Eye (tissue), 1 donor: ENCODE data around the gene TMC1.
"Not testable (repeated sequence)": the region's sequence is repeated elsewhere in the genome, so short reads cannot be mapped to it uniquely, and the experiment has no call there.

ENCODE experiments used
- DNase-seq: peaks from one replicate; pipeline ENCODE4 v3.0.0-alpha.2; 2015

TMC1 gene

GRCh38 chr9:72827950-72828731, 306.7 kb downstream of the TMC1 start:
- peak; percentile 37 for DNase-seq

GRCh38 chr9:72834994-72835393, 313.6 kb downstream of the TMC1 start:
- no peak for DNase-seq

GRCh38 chr9:72836790-72837189, 315.4 kb downstream of the TMC1 start:
- DNase-seq: no peak

DNA sequence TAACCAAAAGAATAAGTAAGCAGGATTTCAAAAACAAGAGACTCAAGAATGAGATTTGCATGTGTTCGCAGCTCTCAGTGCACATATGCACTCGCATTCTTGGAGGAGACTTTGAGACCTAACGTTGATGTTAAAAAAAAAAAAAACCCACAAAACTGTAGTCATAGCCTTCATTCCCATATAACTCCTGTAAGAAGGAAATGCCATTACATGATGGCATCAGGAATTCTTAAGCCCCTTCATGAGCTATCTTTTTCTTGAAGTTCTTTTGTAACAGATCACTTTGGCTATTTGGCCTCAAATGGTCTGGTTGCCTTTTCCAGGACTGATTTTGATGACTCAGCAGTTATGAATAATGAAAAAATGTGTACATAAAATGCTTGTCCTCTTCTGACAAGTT, 317.7 kb downstream of the TMC1 start:
- DNase-seq: no peak

- DNase-seq: no peak
Measured at GRCh38 chr9:72843520-72844439, 322.4 kb downstream of the TMC1 start.

GRCh38 chr9:72844440-72844768, 323.0 kb downstream of the TMC1 start:
- no peak for DNase-seq

DNA sequence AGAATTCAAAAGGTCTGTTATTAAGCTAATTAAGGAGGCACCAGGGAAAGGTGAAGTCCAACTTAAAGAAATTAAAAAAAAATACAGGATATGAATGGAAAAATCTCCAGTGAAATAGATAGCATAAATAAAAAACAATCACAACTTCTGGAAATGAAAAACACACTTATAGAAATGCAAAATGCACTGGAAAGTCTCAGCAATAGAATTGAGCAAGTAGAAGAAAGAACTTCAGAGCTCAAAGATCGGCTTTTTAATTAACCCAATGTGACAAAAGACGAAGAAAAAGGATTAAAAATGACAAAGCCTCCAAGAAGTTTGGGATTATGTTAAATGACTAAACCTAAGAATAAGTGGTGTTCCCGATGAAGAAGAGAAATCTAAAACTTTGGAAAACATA, 323.6 kb downstream of the TMC1 start:
- DNase-seq: not testable (repeated sequence)

DNA sequence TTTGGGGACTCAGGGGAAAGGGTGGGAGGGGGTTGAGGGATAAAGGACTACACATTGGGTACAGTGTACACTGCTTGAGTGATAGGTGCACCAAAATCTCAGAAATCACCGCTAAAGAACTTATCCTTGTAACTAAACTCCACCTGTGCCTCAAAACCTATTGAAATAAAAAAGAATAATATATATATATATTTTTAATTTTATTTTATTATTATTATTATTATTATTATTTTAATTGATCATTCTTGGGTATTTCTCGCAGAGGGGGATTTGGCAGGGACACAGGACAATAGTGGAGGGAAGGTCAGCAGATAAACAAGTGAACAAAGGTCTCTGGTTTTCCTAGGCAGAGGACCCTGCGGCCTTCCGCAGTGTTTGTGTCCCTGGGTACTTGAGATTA, 328.8 kb downstream of the TMC1 start:
- not testable (repeated sequence) for DNase-seq

DNA sequence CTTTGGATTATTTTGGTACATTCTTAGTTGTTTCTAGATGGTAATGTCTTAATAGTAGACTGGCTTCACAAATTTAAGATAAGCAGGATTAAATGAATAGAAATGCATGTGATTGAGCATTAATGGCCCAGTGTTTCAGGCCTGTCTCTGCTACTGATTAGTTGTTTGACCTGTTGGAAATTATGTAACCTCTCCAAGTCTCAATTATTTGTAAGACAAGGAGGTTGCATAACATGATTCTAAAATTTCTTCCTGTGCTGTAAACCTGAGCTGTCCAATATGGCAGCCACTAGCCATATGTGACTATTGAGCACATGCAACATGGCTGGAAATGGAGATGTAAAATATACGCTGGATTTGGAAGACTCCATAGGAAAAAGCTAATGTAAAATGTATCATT, 333.9 kb downstream of the TMC1 start:
- no peak for DNase-seq

DNA sequence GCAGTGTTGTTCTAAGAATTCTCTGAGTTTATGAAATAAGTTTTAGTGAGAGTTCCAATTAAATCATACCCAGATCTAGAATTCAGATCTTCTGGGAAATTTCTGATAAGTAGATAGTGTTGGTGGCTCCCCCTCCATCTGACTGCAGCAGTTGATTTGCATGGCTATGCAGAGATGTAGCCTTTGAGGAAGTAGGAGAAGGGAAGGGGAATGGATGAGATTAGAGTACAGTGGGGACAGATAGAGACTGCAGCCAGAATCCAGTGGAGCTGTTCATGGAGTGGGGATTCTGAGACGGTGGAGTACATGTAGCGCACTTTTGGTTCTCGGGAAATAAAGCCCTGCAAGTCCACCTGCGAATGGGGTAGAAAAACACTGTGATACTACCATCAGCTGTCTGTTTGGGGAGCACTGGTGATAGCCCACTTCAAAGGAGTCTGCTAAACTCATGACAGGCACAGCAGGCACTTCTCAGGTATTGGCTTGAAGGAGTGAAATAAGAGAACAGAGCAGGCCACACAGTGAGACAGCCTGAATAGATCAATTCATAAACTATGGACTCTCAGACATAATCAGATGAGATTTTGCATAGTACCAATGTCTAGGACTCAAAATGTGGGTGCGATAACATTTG, 334.6 kb downstream of the TMC1 start:
- no peak for DNase-seq

DNA sequence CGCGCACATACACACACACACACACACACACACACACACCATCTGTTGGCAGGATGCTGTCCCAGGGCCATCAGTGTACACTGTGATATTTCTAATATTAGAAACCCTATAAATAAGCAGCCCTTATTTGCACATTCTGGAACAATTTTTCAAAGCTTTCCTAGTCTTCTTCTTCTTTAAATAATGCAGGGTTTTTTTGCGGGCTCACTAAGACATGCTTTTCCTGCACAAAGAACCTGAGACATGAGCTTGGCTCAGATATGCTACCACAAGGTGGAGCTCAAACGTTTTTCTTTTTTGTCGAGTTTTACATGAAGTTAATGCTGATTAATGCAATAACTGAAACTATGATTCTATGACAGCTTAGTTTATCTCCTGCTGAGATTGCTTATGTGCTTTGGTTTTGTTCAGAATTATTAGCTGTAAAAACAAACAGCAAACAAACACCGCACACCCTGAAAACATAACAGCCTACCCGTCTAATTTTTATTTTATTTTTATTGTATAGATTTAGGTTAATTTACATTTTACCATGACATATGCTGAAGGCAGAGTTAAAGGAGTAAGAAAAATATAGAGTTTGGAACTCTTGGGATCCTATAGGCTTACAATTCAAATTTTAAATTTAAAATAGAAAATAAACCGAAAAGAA, 335.7 kb downstream of the TMC1 start:
- peak; percentile 89 for DNase-seq

DNA sequence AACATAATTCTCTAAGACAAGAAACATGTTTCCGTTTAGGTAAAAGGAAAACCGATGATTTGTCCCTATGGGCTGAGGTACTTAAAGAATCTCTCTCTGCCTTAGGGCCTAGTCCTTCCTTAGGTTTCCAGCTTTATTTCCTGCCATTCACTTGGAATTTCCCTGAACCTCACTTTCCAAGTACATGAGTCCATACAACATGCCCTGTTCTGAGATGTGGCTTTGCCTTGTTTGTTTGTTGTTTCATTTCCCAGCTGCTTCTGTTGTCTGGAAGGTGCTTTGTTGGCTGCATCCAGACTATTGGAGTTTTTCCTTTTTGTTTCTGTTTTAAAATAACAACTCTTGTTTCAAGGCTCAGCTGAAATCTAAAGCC, 336.2 kb downstream of the TMC1 start:
- no peak for DNase-seq

- DNase-seq: no peak
Measured at GRCh38 chr9:72858089-72858912, 336.9 kb downstream of the TMC1 start.

GRCh38 chr9:72862788-72863187, 341.4 kb downstream of the TMC1 start:
- DNase-seq: not testable (repeated sequence)

DNA sequence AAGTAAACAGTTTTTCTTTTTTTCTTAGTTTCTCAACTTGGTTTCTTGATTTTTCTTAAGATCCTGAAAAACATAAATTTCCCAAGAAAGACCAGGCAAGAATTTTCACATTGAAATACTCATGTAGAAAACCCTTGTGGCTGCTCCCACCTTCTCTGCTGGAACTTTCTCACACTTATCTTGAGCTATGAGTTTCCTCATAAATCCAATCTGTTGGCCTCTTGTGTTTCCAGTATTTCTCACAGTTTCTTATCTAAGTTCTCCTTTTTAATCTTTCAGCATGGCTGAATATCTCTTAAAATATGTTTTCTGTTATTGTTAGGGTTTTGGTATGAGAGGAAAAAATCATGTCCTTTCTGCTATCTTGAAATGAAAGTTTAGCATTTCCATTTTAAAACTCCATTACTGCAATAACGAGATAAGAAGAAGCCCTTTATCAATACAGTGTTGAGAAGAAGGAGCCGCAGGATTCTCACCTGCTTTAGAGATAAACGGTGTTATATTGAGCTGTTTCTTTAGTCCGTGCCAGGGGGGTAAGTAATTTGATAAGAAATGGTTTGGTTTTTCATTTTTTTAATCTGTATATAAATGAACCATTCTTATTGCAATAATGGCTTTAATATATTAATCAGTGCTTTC, 342.2 kb downstream of the TMC1 start:
- DNase-seq: no peak

GRCh38 chr9:72864327-72864726, 342.9 kb downstream of the TMC1 start:
- no peak for DNase-seq

GRCh38 chr9:72871685-72872084, 350.3 kb downstream of the TMC1 start:
- peak; percentile 45 for DNase-seq

DNA sequence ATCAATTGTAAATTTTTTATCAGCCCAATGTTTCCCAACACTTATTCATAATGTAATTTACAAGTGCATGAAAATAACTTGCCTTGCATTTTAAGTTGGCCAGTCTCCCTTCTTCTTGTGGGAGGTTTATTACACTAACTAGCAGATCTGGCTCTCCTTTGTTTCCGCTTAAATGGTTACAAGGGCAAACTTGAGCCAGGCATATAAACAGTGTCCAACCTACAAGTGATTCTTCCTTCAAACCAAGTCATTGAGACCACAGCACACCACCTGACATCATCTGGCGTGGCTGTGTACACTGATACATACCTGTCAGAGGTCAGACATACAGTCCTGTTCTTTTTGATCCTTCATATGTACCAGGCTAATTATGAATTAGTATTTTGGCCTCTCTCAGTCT, 351.3 kb downstream of the TMC1 start:
- DNase-seq: peak; percentile 29

DNA sequence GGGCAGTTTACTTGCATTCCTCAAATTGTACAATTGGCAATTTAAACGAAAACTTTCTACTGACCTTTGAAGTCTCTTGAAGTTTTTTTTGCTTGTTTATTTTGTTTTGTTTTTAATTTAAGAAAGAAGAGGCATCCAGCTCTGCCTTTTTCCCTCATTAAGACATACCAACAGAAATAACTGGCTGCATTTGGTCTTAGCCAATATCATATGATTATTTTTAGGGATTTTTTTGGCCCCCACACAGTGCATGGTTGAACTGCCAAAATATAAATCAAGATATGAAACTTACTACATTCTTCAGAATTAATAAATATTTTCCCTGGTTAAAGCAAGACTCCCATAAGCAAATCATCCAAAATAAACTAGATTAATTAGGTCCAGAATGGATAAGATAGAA, 352.0 kb downstream of the TMC1 start:
- no peak for DNase-seq

GRCh38 chr9:72874344-72874743, 352.9 kb downstream of the TMC1 start:
- no peak for DNase-seq

DNA sequence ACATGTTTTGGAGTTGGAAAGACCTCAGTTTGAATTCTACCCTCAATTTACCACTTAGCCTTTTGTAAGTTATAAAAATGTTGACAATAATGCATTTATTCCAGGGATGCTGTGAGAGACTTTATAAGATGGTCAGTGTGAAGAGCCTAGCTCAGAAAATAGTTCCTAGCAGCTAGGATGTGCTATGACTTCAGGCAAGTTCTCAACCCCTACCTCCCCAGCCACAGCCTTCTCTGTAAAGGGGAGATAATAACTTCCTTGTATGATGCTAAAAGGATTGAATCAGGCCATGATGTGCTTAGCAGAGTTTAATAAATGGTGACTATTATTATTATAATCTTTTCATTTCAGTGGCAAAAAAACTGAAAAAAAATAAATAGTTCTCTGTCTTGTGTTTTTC, 353.8 kb downstream of the TMC1 start:
- DNase-seq: no peak

DNA sequence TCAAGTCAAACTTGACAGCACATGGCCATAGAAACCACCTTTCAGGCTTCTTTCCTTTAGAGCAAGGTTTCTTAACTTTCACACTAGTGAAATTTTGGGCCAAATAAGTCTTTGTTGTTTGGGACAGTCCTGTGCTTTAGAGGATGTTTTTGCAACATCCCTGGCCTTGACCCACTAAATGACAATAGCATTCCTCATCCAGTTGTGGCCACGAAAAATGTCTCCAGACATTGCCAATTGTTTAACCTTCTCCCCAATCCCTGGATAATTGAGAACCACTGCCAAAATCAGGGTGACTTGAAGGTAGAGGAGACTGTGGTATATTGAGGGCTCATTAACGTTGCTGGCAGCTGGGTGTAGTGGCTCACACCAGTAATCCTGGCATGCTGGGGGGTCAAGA, 359.4 kb downstream of the TMC1 start:
- no peak for DNase-seq
